ENCODE results near the gene PPP1R18.
"Not testable (repeated sequence)": the region's sequence is repeated elsewhere in the genome, so short reads cannot be mapped to it uniquely, and the experiment has no call there.

PPP1R18 gene

GRCh38 chr6:30688569-30688968 is 2.1 kb upstream of the PPP1R18 start:
- no peak for DNase-seq

GRCh38 chr6:30687659-30688431 is 1.4 kb upstream of the PPP1R18 start:
- no peak for DNase-seq

DNA sequence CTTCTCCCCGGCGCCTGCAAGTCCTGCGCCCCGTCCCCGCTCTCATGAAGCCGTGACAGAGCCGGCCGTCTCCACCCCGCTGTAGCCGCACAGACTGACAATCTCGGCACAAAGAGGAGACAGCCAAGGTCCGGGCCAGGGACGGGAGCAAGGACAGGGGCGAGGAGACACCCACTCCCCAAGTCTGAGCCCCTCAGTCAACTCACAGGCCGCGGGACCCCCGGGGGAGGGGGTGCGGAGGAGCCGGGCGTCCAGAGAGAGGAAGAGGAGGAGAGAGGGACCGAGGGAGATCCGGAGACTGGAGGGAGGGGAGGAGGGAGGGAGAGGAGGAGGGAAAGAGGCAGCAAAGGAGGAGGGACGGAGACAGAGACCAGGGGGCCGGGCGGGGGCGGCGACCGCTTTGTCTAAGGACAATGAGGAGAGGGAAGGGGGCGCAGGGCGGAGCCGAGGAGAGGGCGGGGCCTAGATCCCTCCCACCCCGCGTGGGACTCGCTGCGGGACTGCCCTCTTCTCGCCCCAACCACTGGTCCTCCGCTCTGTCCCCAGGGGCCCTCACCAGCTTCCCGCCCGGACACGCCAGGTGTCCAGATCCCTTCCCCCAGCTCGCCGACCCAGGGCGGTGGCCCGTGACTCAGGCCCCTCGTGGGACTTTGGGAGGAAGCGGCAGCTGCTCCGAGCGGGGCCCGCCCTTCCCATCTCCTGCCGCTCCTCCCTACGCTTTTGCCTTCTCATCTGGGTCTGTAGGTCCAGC is 638 bp upstream of the PPP1R18 start:
- peak; percentile 90 for DNase-seq

- peak; percentile 63 for DNase-seq
Measured at GRCh38 chr6:30685157-30686008, 1.1 kb downstream of the PPP1R18 start.

DNA sequence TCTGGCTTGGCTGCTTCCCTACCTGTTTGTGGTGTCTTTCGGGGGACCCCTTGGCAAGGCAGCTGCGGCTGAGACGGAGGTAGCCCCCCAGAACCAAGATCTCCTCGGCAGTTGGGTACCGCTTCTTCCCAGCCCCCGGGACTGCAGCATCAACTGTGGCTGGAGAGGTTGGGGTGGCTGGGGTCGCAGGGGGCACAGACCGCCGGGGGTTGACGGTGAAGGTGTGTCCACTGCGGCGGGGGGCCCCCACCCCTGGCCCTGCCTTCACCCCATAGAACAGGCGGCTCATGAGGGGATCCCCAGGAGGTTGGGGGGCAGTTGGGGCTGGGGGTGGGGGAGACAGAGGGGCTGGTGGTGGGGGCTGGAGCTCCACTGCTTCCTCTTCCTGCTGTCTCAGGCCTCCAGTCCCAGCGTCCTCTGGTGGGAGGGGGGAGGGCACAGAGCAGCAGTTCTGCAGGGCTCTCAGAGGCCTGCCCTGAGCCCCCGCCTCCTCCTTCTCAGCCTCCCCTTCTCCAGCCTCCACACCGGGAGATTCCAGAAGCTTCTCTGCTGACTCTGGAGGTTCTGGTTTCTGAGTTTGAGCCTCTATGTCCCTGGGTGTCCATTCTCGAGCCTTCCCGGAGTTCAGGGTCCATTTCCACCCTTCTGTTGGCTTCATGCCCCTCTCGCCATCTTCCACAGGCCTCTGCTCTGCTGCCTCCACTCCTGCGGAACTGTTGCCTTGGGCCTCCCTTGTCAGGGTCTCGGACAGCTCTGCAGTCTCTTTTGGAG is 1.9 kb downstream of the PPP1R18 start:
- DNase-seq, result peak; percentile 71

DNA sequence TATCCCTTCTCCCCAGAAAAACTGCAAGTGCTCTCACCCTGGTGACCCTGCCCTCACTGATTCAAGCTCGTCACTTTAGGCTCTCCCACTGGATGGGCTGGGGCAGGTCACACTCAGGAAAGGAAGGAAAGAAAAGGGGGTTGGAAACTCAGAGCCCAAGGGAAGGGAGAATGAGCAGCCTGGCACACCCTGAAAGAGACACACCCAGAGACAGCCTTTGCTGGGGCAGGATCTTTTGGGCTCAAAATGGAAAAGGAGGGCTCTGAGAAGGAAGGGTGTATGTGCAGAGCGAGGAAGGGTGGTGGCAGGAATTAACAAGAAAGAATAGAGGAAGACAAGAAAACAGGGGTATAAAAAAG is 2.5 kb downstream of the PPP1R18 start:
- DNase-seq, result no peak

DNA sequence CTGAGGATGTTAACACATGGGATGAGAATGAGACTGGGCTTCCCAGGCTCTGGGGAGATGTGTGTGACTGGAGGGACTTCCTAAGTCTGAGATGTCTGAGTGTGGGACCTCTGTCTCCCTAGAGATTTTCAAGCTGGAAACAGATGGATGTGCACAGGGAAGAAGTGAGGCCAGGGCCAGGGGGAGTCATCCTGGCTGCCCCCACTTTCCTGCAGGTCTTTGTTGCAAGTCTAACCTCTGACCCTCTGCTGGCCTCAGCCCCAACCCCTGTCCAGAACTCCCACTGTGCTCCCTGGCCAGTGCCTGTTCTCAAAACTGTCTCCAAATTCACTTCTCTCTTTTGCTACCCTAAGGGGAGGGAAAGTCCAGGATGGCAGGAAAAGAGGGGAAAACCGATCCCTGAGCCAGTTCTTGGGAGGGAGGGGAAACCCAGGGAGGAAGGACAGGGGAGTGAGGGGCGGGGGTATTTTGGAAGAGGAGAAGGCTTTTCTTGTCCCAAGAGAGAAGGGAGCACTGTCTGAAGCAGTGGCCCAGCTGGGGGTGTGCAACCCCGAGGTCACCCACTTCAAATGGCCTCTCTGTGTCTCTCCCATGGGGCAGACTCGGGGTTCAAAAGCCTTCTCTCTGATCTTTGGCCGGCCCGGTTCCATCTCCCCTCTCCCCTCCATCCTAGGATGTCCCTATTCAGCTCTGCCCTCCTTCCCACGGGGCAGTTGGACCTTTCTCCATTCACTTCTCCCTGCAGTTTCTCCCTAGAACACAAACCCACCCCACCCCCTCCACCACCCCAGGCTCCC is 3.1 kb downstream of the PPP1R18 start:
- no peak for DNase-seq

DNA sequence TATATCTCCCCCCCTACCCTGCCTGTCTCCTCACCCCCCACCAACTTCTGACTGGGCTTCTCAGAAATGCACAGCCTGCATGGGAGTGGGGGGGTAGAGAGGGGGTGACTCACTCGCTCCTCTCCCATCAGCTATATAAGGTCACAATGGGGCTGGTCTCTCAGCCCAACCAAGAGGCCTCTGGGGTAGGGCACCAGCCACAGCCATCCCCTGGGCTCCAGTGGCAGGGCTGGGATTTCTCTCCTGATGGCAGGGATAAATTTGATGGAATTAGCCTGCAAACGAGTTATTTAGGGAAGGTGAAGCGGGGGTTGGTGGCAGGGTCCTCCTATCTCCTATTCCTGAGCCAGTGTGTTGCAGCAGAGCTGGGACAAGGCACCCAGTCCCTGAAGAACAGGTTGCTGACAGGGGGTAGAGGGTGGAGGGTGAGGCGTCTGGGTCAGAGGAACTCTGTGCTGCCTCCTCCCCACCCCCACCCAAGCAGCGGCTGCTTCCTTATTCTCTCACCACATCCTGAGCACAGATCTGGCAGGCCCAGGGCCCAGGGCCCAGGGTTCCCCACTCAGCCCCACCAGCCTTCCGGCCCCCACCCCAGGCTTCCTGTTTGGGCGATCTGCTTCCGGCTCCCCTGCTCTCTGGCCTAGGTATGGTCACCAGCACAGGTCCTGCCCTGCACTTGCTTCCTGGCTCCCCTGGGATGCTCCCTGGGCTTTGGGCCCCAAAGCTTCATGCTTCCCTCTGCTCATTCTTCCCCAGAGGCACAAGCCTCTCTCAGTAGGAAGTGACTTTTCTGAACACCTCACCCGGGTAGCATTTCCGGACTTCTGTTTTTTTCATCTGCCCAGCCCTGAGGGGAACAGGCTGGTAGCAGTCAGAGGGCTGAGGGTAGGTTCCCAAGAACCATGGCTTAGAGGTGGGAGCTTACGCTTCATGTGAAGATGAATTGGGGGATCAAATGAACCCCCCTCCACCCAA is 4.0 kb downstream of the PPP1R18 start:
- DNase-seq, result peak; percentile 90

- DNase-seq, result no peak
Measured at GRCh38 chr6:30681766-30682142, 4.7 kb downstream of the PPP1R18 start.

DNA sequence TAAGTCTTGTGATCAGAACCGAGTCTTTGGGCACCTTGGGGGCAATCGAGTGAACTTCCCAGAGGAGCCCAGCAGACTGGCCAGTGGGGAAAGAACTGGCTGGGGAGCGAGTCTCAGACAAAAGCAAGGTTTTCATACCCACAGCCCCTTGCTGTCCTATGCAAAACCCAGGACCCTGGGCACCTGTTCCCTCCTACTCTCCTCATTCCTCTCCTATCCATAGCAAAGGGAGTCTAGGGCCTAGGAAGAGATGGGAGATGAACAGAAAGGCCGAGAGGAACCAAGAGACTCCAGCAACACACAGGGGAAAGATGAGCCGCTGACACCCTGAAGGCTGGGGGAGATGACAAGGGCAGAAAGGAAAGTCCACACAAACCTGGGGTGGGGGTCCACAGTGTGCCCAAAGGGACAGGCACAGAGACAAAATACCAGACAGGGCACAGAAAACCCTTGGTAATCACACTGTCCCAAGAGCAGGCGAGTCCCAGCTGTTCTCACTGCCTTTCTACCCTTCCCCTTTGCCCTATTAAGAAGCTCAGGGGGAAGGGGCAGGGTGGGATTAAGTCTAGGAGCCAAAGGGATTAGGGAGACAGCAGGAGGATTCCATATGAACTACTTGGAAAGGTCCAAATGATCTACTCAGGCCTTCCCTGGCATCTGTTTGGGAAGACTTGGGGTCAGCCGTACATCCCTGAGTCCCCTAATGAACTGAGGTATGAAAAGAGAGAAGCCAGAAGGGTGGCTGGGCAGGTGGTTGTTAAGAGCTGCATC is 6.5 kb downstream of the PPP1R18 start:
- no peak for DNase-seq

GRCh38 chr6:30678964-30679726 is 7.3 kb downstream of the PPP1R18 start:
- DNase-seq, result peak; percentile 99

DNA sequence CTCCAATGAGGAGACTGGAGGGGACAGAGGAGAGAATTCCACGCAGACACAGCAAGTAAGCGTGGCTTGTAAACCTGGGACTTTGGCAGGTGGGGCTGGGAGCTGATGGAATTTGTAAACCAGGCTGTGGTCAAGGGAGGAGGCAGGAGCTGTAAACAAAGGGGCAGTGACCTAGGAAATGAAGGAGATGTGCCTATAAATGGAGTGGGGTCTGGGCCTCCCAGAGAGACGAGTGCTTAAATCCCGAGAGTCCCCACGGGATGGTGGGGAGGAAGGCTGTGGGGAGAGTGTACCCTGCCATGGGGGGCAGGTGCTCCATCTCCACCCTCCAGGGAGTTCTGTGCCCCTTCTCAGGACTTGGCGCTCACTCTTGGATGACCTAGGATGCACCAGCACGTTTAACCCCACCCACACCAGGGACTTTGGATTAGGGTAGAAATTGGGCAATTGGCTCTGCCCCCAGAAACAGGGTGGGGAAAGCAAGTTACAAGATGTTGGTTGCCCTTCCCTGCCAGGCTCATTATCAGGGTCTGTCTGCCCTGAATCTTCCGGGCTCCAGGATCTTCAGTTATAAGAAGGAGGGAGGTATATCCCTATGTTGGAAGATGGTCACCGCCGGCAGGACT is 9.7 kb downstream of the PPP1R18 start:
- DNase-seq, result no peak

- DNase-seq, result peak; percentile 91
Measured at GRCh38 chr6:30672445-30673253, 13.8 kb downstream of the PPP1R18 start, which contains the start of gene DHX16. TSS of gene DHX16 (minus strand) at chr6:30673006. CDS start at chr6:30672841, 165 bp downstream.

- no peak for DNase-seq
Measured at GRCh38 chr6:30670760-30671527, 15.5 kb downstream of the PPP1R18 start.

GRCh38 chr6:30666300-30666699 is 20.1 kb downstream of the PPP1R18 start:
- not testable (repeated sequence) for DNase-seq

- DNase-seq, result no peak
Measured at GRCh38 chr6:30664994-30665767, 21.3 kb downstream of the PPP1R18 start.

Measured in activated CD8-positive, alpha-beta memory T cell treated with anti-CD3 and anti-CD28 coated beads, Interleukin-2, amount 50 U/mL, for 48 hours (primary cell).